IPS-NIHi7 (cell line): ENCODE data around the gene BANP.
"Not testable (repeated sequence)": the region's sequence is repeated elsewhere in the genome, so short reads cannot be mapped to it uniquely, and the experiment has no call there.

Experiments used
- DNase-seq: peaks from one replicate; pipeline ENCODE4 v3.0.0; 2012; ENCODE audit warnings: mixed read lengths; ENCODE audit errors: extremely low spot score

The BANP gene

DNA sequence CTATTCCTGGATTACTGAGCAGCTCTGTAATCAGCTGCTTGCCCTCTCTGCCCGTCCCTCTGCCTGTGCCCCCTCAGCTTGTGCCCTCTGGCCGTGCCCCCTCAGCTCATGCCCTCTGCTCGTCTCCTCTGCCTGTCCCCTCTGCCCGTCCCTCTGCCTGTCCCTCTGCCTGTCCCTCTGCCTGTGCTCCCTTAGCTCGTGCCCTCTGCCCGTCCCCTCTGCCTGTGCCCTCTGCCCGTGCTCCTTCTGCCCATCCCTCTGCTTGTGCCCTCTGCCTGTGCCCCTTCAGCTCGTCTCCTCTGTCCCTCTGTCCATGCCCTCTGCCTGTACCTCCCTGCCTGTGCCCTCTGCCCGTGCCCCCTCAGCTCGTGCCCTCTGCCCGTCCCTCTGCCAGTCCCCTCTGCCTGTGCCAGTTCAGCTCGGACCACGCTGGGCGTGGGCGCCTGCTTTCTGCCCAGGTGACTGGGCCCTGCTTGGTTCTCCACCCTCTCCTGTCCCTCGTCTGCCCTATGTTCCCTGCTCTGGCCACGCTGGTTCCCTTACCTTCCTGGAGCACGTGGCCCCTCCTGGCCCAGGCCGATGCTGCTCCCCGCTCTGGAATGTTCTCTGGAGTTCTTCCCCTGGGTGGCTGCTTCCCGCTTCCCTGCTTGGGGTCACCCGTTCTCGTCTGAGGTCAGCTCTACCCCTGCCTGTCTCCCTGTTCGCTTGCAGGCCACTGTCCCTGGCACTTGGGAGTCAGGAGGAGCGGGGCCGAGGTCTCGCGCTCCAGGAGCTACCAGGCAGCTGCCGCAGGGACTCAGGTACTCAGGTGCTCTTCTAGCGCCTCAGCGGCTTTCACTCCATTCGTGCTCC is 63.9 kb downstream of the BANP start:
- no peak for DNase-seq

- no peak for DNase-seq
Measured at GRCh38 chr16:88015806-88016140, 64.5 kb downstream of the BANP start.

- DNase-seq, result not testable (repeated sequence)
Measured at GRCh38 chr16:88016386-88016785, 65.2 kb downstream of the BANP start.

DNA sequence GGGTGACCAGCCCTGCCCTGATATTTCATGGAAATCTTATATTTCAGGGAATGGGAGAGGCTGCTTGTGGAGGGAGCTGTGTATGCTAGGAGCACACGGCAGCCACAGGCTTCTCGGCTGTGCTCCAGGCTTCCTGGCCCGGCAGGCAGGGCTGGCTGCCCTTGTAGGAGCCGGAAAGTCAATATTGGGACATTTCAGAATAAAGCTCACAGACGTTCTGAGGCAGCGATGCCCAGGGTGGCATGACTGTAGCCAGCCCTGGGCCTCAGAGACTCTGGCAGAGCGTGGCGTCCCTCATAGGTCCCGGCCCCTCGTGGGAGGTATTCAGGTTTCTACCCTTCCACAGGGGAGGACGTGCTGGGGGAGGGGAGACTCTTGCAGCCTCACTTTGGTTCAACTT is 65.7 kb downstream of the BANP start:
- DNase-seq, result no peak

GRCh38 chr16:88017587-88018101 is 66.4 kb downstream of the BANP start:
- no peak for DNase-seq

DNA sequence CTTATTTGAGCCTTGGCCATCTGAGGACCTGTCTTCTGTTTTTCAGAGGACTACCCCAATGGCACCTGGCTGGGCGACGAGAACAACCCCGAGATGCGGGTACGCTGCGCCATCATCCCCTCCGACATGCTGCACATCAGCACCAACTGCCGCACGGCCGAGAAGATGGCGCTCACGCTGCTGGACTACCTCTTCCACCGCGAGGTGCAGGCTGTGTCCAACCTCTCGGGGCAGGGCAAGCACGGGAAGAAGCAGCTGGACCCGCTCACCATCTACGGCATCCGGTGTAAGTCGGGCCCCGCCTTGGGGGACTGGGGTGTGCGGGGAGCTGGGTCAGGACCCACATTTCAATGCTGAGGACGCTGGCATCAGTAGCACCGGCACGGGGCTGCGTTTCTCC is 67.1 kb downstream of the BANP start:
- not testable (repeated sequence) for DNase-seq

DNA sequence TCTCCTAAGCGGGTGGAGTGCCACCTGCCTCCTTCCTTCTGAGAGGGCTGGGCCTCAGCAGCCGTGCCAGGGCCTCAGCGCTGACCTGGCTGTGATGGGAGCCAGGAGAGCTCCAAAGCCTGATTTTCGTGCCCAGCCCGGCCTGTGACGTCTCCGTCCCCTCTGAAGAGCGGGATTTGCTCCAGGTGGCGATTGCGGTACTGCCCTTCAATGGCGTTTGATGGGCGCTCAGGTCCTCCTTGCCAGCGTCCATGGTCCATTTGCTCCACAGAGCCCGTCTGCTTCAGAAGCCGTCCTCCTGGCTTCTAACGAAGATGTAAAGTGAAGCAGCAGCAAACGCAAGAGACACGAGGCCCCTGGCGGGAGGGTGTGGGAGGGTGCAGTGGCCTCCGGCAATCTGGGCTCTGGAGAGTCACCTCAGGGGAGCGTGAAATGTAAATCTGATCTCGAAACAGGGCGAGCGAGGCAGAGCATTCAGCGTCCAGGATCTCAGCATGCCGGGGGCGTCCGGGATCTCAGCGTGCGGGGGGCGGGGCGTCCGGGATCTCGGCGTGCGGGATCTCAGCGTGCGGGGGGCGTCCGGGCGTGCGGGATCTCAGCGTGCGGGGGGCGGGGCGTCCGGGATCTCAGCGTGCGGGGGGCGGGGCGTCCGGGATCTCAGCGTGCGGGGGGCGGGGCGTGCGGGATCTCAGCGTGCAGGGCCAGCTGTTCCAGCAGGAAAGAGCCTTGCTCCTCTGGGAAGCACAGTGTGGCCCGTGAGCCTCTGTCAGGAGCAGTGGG is 68.0 kb downstream of the BANP start:
- DNase-seq, result not testable (repeated sequence)

DNA sequence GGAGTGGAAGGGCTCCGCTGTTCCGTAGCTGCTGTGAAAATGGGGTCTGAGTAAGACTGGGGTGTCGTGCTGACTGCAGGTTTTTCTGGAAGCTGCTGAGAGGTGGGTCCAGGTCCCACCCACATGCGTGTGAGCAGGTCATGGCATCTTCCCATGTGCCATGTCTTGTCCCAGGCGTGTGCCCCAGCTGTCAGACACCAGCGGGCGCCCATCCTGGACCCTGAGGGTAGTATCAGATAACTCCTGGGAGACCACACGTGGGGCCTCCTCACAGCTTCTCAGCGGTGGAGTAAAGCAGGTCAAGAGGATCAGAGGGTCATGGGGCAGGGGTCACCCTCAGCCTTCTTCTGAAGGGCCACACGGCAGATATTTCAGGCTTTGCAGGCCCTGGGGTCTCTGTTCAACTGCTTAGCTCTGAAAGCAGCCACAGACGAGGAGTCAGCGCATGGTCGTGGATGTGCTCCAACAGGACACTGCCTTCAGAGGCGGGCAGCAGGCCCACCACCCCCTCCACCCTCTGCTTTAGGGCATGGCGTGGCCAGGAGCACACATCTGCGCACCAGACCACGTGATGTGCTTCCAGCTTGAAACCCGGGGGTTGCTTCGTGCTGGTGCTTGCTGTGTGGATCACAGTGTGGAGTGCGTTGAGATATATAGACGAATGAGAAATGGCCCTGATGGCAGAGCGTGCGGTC is 68.7 kb downstream of the BANP start:
- DNase-seq, result no peak

- DNase-seq, result no peak
Measured at GRCh38 chr16:88020516-88020885, 69.3 kb downstream of the BANP start.

DNA sequence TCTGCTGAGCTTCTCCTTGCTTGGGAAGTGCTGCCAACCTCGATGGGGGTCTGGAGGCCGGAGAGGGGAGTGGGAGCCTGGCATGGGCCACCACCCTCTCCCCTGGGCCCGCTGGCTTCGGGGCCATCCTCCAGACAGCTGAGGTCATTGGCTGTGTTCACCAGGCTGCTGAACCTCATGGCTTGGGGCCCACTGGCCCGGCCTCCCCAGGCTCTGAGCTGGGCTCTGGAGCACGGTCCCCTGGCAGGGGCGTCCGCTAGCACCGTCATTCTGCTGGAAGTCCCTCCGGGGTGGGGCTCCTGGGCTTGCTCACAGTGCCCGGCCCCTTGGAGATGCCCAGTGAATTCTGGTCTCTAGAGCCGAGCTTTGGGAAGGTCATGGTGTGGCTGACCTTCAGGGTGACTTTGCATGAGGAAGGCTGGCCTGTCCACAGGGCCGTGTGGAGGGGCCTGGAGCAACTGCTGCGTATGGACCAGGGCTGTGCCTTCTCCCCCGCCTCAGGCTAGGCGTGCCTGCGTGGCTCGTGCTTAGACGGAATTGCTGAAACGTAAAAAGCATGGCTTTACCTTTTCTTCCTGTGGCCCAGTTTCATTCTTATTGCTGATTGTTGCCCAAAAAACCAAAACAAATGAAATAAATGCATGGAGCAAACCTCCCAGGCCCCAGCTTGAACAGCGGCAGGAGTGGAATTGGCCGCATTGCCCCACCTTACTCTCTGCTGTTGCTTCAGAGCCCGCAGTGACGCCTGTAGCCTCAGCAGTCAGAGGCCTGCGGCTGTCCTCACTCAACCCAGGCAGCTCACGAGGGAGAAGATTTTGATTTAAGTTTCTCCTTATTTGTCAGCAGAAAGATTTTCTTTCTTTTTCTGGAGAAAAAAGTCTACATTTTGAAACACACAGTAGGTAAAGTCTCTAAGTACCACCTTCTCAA is 70.1 kb downstream of the BANP start:
- not testable (repeated sequence) for DNase-seq

DNA sequence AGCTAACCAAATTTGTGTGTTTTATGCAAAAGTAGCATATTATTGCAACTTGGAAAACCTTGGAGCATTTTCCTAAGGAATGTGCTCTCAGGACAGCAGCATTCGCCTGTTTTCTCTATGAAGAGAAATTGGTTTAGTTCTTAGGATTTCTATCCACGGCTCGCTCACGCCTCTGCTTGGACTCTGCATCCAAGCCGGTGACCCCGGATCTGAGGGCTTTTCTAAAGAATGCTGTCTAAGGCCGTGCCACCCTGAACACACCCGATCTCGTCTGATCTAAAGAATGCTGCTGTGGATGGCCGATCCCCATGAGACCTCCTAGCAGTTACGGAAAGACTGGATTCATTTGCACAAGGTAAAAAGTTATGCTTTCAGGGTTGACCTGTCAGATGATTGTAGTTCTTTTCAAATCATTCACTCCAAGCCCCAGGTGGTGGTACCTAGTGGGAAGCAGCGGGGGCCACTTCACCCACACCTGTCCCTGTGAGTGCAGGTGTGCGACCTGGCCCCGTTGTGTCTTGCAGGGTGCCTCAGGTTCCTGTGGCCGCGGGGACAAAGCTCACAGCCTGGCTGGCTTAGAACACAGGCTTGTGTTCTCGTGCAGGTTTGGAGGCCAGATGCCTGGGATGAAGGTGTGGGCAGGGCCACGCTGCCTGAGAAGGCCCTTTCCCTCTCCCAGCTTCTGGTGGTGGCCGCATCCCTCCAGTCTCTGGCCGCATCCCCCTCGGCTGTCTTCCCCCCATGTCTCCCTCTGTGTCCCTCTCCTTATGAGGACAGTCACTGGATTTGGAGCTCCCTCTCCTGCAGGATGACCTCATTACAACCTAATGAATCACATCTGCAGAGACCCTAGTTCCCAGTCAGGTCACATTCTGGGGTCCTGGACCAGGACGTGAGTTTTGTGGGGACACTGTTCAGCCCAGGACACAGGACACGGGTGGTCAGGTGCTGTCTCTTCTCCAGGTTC is 71.1 kb downstream of the BANP start:
- DNase-seq, result no peak

- no peak for DNase-seq
Measured at GRCh38 chr16:88023366-88023765, 72.1 kb downstream of the BANP start.

- DNase-seq, result no peak
Measured at GRCh38 chr16:88023786-88024185, 72.6 kb downstream of the BANP start.

DNA sequence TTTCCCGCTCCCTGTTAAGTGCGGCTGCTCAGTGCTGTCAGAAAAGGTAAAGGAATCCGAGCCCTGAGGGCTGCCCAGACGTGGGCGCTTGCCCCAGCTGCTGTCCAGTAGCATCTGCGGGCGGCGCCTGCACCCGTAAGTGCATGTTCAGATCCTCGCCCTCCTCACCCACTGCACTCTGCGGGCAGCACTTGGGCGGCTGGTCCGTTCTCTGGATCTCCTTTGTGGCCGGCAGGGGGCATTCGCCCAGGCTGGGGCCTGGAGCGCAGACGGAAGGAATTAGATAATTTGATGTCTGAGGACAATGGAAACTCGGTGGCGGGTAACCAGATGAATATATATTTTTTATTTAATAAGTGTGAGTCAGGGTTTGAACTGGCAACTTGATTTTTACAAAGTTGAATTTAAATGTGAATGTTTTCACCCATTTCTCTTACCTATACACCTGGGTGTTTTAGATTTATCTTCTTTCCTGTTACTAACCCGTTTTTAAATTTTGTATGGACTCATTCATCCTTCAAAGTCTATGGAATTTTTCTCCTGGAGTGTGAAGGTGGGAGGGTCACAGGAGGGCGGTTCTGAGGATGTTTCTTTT is 73.4 kb downstream of the BANP start:
- peak; percentile 58 for DNase-seq

- DNase-seq, result not testable (repeated sequence)
Measured at GRCh38 chr16:88025086-88025492, 73.9 kb downstream of the BANP start.

DNA sequence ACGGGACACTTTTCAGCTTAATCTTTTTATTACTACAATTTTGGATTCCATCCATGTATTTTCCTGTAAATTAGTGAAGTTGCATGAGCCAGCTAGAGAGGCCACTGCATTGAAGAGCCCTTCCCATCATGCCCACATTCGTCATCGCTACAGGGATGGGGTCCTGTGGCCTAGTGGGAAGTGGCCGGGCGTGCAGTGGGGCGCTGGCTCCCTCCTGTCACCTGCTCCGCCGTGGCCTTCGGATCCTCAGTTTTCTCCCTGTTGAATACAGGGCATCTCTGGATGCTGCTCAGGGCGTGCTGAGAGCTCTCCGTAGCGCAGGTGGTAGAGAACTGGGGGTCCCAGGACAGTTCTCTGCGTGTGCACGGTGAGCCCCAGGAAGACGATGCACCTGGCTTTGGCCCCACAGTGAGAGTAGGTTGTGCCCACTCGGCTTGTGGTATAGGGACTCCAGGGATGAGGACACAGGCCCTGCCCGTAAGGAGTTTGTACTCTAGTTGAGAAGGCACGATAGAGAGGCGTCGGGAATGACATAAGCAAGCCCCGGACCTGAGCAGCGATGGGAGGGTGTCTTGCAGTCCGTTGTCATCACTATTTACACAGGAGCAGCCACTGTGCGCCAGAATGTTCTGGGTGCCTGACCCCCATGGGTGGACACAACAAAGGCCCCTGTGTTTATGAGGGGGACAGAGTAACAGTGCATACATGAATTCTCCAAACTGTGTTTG is 74.8 kb downstream of the BANP start:
- not testable (repeated sequence) for DNase-seq

DNA sequence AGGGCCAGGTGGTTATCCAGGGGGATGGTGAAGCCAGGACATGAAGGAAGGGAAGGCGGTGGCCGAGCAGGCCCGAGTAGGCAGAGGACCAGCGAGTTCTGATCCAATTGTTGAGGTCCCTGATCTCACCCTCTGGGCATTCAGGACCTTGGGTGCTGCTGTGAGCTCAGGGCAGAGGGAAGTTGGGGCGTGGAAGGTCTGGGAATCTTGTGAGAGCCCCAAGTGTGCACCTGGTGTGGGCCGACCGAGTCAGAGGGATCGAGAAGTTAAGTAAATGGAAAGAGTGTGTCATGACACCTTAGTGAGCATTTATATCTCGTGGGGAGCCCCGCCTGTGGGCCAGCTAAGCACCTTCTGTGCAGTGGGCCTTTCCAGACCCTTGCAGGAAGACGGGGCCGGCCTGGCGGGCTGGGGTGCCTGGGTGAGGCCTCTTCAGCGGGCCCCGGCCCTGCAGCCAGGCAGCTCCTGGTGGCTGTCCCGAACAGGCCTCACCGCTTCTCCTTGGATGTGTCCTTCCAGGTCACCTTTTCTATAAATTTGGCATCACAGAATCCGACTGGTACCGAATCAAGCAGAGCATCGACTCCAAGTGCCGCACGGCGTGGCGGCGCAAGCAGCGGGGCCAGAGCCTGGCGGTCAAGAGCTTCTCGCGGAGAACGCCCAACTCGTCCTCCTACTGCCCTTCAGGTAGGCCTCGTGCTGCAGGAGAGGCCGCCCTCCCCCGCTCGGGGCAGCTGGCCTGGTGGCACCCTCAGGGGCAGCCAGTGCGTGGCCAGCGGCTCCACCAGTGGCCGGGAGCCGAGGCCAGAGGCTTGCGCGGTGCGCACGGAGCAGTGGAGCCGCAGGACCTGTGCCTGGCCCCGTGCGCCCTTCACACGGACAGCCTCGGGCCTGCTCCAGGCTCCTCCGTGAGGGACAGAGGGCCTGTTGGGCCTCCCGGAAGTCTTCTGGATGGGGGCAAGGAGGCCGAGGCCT is 76.0 kb downstream of the BANP start:
- DNase-seq, result no peak
